Fibroblast of skin of left quadriceps (primary cell): ENCODE results near the gene OR2T11.
"Not testable (repeated sequence)": the region's sequence is repeated elsewhere in the genome, so short reads cannot be mapped to it uniquely, and the experiment has no call there.

ENCODE experiments used
- DNase-seq, 2 experiments: peaks; one replicate each; pipeline ENCODE4 v3.0.0-alpha.2; 2013; ENCODE audit warnings: low read depth in 2 of 2

The OR2T11 gene

GRCh38 chr1:248634991-248635390 is at the start of gene OR2T11:
Gene OR2T11, minus strand, starts transcription at chr1:248635091. Its CDS starts 7,963 bp downstream, at chr1:248627128.
- not testable (repeated sequence) for DNase-seq

- DNase-seq = no peak
Measured at GRCh38 chr1:248681651-248682050, 46.8 kb upstream of the OR2T11 start.

- no peak for DNase-seq
Measured at GRCh38 chr1:248670003-248670402, 35.1 kb upstream of the OR2T11 start.

- not testable (repeated sequence) for DNase-seq
Measured at GRCh38 chr1:248663453-248664328, 28.8 kb upstream of the OR2T11 start.

DNA sequence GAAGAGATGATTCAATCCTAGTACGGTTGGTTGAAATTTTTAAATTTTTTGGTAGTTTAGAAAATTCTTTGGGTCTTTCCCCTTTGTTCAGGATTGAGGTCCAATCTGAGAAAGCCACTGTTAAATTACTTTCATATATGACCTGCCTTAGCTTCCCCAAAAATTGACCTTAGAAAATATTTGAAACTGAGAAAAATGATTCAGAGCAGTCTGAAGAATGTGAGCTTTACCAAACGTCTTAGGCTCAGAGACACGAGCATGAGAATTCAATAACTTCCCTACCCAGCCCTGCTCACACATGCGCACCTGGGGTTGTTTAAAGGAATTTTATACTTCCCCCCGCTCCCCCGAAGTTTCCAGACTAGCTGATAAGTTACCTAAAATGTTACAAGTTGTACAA is 21.9 kb upstream of the OR2T11 start:
- not testable (repeated sequence) for DNase-seq

DNA sequence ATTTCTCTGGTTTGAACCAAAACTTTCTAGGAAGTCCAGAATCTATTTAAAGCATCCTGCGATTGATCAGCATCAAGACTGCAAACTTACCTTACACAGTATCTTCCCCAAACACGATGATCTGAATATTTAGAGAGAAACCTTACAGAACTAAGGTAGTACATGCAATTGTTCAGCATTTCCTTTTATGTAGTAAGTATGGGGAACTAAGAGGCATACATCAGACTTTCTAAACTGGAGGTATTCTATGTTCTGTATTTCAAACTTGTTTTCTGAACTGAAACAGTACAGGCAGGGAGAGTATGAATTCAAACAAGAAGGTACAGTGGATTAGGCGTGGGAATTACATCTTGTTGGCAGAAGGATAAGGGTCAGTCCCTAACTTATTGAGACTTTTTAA is 20.5 kb upstream of the OR2T11 start, which contains the start of gene OR2T27:
OR2T27 (minus strand) TSS at position 175 of the 400 bp plus-strand sequence. CDS start 4,644 bp downstream, outside the sequence.
- not testable (repeated sequence) for DNase-seq

DNA sequence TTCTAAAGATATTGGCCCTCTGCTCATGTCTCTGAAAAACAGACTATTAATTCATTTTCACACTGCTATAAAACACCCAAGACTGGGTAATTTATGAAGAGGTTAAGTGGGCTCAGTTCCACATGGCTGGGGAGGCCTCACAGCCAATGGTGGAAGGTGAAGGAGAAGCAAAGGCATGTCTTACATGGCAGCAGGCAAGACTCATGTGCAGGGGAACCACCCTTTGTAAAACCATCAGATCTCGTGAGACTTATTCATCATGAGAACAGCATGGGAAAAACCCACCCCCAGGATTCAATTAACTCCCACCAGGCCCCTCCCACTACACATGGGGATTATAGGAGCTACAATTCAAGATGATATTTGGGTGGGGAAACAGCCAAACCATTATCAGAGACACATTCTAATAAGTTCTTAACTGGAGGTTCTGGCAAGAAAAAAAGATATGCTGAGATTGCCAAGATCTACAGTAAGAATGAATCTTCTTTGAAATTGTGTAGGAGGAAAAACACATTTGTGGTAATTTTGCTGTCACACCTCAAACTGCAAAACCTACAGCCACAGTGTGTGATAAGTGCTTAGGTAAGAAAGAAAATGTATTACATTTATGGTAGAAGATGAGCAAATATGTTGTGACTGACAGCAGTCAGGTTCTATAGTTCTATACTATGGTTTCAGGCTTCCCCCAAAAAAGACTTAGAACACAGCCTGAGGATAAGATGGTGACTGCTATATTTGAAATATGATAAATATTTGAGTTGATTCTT is 14.1 kb upstream of the OR2T11 start:
- DNase-seq = not testable (repeated sequence)

- not testable (repeated sequence) for DNase-seq
Measured at GRCh38 chr1:248645178-248645577, 10.3 kb upstream of the OR2T11 start, which contains the start of gene OR2T35. Gene OR2T35, minus strand, starts transcription at chr1:248645278. Its CDS starts 6,020 bp downstream, at chr1:248639258.

DNA sequence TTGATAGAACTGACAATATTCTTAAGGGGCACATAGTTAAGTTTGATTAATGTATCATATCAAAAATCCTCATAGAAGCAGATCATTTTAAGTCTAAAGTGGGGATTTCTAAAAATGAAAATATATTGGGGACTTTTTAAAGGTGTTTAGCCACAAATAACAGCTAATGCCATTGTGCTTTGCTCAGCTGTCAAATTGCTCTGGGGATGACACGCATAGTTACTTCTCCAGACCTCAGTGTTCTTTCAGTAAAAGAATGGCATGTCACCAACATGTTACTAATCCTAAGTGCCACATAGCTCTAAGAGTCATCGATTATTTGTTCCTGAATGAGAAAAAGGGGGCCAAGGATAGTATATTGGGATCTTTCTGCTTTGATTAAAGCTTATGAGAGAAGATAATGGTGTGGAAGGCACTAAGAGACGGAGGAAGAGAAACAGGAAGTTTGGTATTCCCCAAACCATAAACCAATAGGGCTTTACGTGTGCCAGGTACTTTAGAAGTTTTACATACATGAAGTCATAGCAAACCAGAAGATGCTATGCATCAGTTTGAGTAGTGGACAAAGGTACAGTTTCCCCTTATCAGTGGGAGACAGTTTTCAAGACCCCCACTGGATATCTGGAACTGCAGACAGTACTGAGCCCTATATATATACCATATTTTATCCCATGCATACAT is 8.2 kb upstream of the OR2T11 start:
- not testable (repeated sequence) for DNase-seq

- not testable (repeated sequence) for DNase-seq
Measured at GRCh38 chr1:248641583-248641982, 6.7 kb upstream of the OR2T11 start.

- DNase-seq = not testable (repeated sequence)
Measured at GRCh38 chr1:248640906-248641305, 6.0 kb upstream of the OR2T11 start.

DNA sequence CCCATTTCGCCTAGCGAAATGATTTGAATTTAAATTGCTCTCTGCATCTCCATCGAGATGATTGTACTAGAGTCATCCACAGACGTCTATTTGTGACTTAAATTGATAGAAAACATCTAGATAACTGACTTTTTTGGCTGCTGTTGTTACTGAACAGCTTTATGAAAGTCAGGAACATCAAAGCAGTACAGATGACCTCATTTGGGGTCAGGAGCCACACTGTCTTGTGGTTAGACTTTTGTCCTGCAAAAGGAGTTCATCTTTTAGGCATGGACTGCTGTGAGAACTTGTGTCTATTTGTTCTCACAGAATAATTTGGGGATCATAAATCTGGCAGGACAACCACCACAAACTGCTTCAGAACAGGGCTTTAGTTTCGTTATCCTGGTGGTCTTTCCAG is 4.8 kb upstream of the OR2T11 start:
- DNase-seq = not testable (repeated sequence)

GRCh38 chr1:248636612-248637011 is 1.7 kb upstream of the OR2T11 start:
- not testable (repeated sequence) for DNase-seq

DNA sequence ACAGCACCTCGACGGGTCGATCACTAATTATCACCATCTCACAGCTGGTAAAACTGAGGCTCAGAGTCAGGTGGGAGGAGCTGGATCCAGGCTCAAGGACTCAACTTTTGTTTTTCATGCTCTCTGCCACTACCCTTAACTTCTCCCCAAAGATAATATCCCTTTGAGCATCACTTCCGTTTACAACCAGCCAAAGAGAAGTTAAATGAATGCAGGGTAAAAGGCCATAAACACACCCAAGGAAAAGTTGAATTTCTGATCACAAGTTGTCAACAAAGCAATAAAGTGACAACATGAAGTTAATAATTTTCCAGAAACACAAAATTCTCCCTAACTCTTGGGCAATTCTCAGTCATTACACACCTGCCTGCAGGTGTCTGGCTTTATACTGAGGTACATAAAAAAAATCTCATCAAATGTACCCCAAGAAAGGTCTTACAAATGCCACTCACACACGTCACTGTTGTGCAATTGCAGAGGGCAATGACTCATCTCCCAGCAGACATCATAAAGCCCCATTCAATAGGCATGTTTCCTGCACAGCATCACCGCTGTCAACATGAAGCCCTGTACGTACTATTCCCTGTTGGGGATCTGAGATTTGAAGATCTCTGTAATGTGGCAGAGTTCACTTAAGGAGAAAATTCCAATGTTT is 3.4 kb downstream of the OR2T11 start:
- no peak for DNase-seq

DNA sequence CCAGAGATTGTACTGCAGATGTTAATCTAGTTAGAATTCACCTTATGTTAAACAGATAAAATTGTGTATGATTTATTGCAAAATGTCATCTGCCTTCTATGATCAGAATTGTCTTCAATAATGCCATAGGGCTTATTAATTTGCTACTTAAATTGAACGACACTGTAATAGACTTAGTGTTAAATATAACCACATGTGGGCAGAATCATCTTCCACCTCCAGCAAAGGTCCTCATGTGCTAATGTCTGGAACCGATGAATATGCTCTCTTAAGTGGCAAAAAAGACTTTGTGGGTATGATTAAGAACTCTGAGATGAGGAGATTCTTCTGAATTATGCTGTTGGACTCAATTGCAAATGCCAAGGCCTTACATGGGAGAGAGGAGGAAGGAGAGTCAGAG is 4.3 kb downstream of the OR2T11 start:
- DNase-seq = no peak

GRCh38 chr1:248627971-248628844 is 6.7 kb downstream of the OR2T11 start:
- no peak for DNase-seq

DNA sequence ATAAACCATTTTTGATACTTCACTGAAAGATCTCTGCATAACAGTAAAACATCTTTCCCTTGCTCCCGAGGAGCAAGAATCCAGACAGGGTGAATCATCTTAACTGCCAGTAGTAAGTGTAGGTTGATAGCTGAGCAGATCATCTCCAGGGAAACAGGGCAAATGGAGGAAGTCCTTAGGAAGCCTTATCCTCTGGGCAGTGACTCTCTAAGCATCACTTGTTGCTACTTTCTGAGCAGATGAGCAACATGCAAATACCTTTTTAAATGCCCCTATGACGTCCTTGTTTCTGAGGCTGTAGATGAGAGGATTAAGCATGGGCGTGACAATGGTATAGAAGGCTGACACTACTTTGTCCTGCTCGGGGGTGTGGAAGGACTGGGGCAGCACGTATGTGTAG is 8.9 kb downstream of the OR2T11 start:
- DNase-seq = no peak

GRCh38 chr1:248625166-248625565 is 9.7 kb downstream of the OR2T11 start:
- DNase-seq = no peak

- no peak for DNase-seq
Measured at GRCh38 chr1:248622570-248623001, 12.3 kb downstream of the OR2T11 start.

DNA sequence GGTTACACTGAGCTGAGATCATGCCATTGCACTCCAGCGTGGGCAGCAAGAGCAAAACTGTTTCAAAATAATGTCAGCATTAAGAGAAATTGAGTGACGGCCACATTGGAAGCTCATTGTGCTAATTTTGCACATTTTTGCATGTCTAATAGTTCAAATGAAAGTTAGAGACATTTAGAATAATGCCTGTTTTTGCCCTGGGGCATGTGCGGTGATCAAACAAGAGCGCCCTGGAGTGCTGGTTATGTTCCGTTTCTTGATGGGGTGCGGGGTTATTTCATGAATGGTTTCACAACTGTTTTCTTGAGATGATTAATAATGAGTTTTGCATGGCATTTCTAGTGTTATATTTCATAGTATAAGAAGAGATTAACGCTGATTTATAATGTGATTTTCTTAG is 13.1 kb downstream of the OR2T11 start:
- DNase-seq = no peak
